Measurements from ENCODE around the gene RCAN1. TPM values are rescaled to one million over a fixed set of nuclear protein-coding genes. Genes with fewer than 3 reads are reported as not detected.

RCAN1 gene
- total and polyA plus RNA-seq, 2 of the 8 experiments (the other 6 are each of a cell fraction or from before 2014, with no cell fraction given) = 1.7 to 6.4 TPM

GRCh38 chr21:34611528-34611927 lies 3.4 kb downstream of the RCAN1 start:
- H3K27ac ChIP-seq (ENCODE audit: low read depth, low read length) = no peak overlapping the region
- no peak overlapping the region for H2BK120ac ChIP-seq (replicated peaks; ENCODE audit: low read depth, low read length)
- H3K23me2 ChIP-seq (ENCODE audit: low read depth, low read length) = peaks cover 7% of the 10 kb centered on the region; the same call in 1 of the 2 replicates
- H2AK5ac ChIP-seq (ENCODE audit: low read depth, low read length) = no peak overlapping the region
- DNase-seq (ENCODE audit: low read depth in 1 of 2, low spot score in 2 of 2) = no peak
- peaks cover 7 to 23% (median 16%) of the 10 kb centered on the region in 4 experiments for H3K27me3 ChIP-seq (replicated peaks in 1 of 4; ENCODE audit: control insufficient read depth in 3 of 4, extremely low read depth in 1 of 4, insufficient read depth in 3 of 4, low read length in 3 of 4)
- ChIA-PET POLR2A (ENCODE audit: partially characterized antibody) (no interaction called here), CTCF (ENCODE audit: partially characterized antibody) (interaction anchor here (0.6 to 5.3 kb wide), 8 partner anchors 9 to 249 kb away, joined by 3 to 32 read pairs (median 8); no protein-coding TSS in a partner anchor)
- H3K9ac ChIP-seq (replicated peaks in 1 of 4; ENCODE audit: extremely low read depth in 1 of 4, low read depth in 3 of 4, low read length in 3 of 4) = no peak overlapping the region
- no peak overlapping the region for H2BK20ac ChIP-seq (ENCODE audit: low read length)
- H2BK12ac ChIP-seq (ENCODE audit: low read depth, low read length) = no peak overlapping the region
- TF ChIP-seq JUN (IDR thresholded peaks at IDR 0.05; ENCODE audit: low read depth, low read length) (no peak), TCF12 (IDR thresholded peaks at IDR 0.05; ENCODE audit: low read depth, low read length) (no peak), CTBP2 (IDR thresholded peaks at IDR 0.05; ENCODE audit: borderline replicate concordance, insufficient read depth, insufficient read length, low read length) (no peak), SIX5 (IDR thresholded peaks at IDR 0.05; ENCODE audit: low read depth, low read length) (no peak), CEBPB (IDR thresholded peaks at IDR 0.05; ENCODE audit: low read depth, low read length) (no peak), TAF7 (optimal IDR thresholded peaks at IDR 0.05; ENCODE audit: borderline replicate concordance, low read depth, low read length) (no peak)
- peaks cover 0 to 1% of the 10 kb centered on the region in 2 experiments for H4K20me1 ChIP-seq (replicated peaks in 1 of 2; ENCODE audit: control insufficient read depth in 1 of 2, insufficient read depth in 2 of 2, low read length in 2 of 2)
- H4K91ac ChIP-seq (replicated peaks; ENCODE audit: insufficient read length, low read length) = no peak overlapping the region
- H3K4me2 ChIP-seq (ENCODE audit: insufficient read depth in 1 of 2, low read depth in 2 of 2, low read length in 2 of 2) = no peak overlapping the region
- H2AFZ ChIP-seq (ENCODE audit: low read length) = no peak overlapping the region
- H3K79me1 ChIP-seq (ENCODE audit: low read depth, low read length) = no peaks in the 10 kb centered on the region
- no peaks in the 10 kb centered on the region for H3K79me2 ChIP-seq (ENCODE audit: control insufficient read depth in 1 of 2, insufficient read depth in 2 of 2, low read length in 2 of 2)
- H4K5ac ChIP-seq (ENCODE audit: insufficient read length, low read depth, low read length) = no peak overlapping the region
- no peak overlapping the region for H3K4ac ChIP-seq (replicated peaks; ENCODE audit: insufficient read length, low read depth, low read length)
- H3K56ac ChIP-seq (replicated peaks; ENCODE audit: insufficient read length, low read depth, low read length) = no peak overlapping the region
- FAIRE-seq = no peak
- H3K23ac ChIP-seq (ENCODE audit: insufficient read length) = no peak overlapping the region
- no peaks in the 10 kb centered on the region for H3K36me3 ChIP-seq (ENCODE audit: control insufficient read depth in 2 of 4, insufficient read depth in 4 of 4, low read length in 3 of 4)
- H3K18ac ChIP-seq (ENCODE audit: extremely low read depth, low read length) = no peak overlapping the region
- H2BK15ac ChIP-seq (ENCODE audit: low read length) = no peak overlapping the region
- peaks cover 0 to 6% (median 2%) of the 10 kb centered on the region in 4 experiments; a peak in 3 of 7 replicates for H3K4me1 ChIP-seq (replicated peaks in 1 of 4; ENCODE audit: control insufficient read depth in 3 of 4, insufficient read depth in 4 of 4, low read length in 3 of 4)
- no peak overlapping the region for H3K4me3 ChIP-seq (ENCODE audit: extremely low read depth in 1 of 4, insufficient read depth in 2 of 4, low read depth in 3 of 4, low read length in 4 of 4)
- H3K9me3 ChIP-seq (ENCODE audit: insufficient read depth in 2 of 2, low read depth in 1 of 2, low read length in 1 of 2) = peaks cover 0 to 3% of the 10 kb centered on the region in 2 experiments; a peak in 1 of 4 replicates
- 85% methylated on average over 3 of the region's 3 CpGs; no CpG with 5 or more reads in 1 of the 2 experiments for WGBS, 2 experiments (ENCODE audit: extremely low coverage in 1 of 2, insufficient coverage in 1 of 2, insufficient read length in 1 of 2, insufficient replicate concordance in 2 of 2, low coverage in 1 of 2, low lambda C conversion rate in 2 of 2, missing lambda C conversion rate in 1 of 2)
- no peak overlapping the region for H4K8ac ChIP-seq (ENCODE audit: extremely low read depth, insufficient read depth, low read length)
- H3K14ac ChIP-seq (ENCODE audit: insufficient read length) = no peak overlapping the region
- no peak overlapping the region for H2BK5ac ChIP-seq (ENCODE audit: low read depth, low read length)
